AG04449 (cell line): ENCODE results near the gene SCD5.

Experiments
- CTCF ChIA-PET: fragments of 350-600 bp; formaldehyde crosslinking; extraction: SDS; loops from one replicate; lab custom pipeline; 2021; ENCODE audit warnings: antibody characterized with exemption; lab: Yijun Ruan, JAX
- POLR2A ChIA-PET: fragments of 400-600, 350-600 bp; formaldehyde crosslinking; extraction: SDS; loops from one replicate; lab custom pipeline; 2020; ENCODE audit warnings: antibody characterized with exemption, inconsistent platforms; lab: Yijun Ruan, JAX
- DNase-seq: peaks from one replicate; pipeline ENCODE4 v3.0.0-alpha.2; 2010; ENCODE audit warnings: low read depth, low spot score
- H3K4me3 ChIP-seq: 2 replicates; pipeline ENCODE4 v1.5.1; 2011; ENCODE audit warnings: low read depth, mild to moderate bottlenecking, control low read depth, low read length
- CTCF ChIP-seq: IDR thresholded peaks from one replicate; pipeline ENCODE4 v1.5.1; 2011; ENCODE audit warnings: mild to moderate bottlenecking, moderate library complexity, low read length, control low read depth, inconsistent platforms; ENCODE audit not compliant: insufficient read depth; ENCODE audit errors: missing control alignments

SCD5 gene

GRCh38 chr4:82589756-82590155 is 208.8 kb downstream of the SCD5 start:
- POLR2A ChIA-PET: no interaction called here
- no peak for TF ChIP-seq CTCF
- DNase-seq: no peak
- H3K4me3 ChIP-seq: no peak overlapping the region
- CTCF ChIA-PET: interaction anchor here (1.7 kb wide), 1 partner anchor 9 kb away, joined by 3 read pairs; no protein-coding TSS in a partner anchor

- H3K4me3 ChIP-seq: no peak overlapping the region
- POLR2A ChIA-PET: no interaction called here
- no peak for TF ChIP-seq CTCF
- no peak for DNase-seq
- CTCF ChIA-PET: interaction anchor here (1.7 kb wide), 1 partner anchor 10 kb away, joined by 3 read pairs; no protein-coding TSS in a partner anchor
Measured at GRCh38 chr4:82588771-82589270, 209.8 kb downstream of the SCD5 start.

GRCh38 chr4:82587826-82588540 is 210.6 kb downstream of the SCD5 start:
- ChIA-PET POLR2A (no interaction called here), CTCF (interaction anchor here (1.3 to 1.7 kb wide), 2 partner anchors 8 to 10 kb away, joined by 3 to 5 read pairs; no protein-coding TSS in a partner anchor)
- H3K4me3 ChIP-seq: no peak overlapping the region
- no peak for DNase-seq
- TF ChIP-seq CTCF: no peak

- TF ChIP-seq CTCF: no peak
- CTCF ChIA-PET: interaction anchor here (1.3 kb wide), 1 partner anchor 15 kb away, joined by 3 read pairs; no protein-coding TSS in a partner anchor
- H3K4me3 ChIP-seq: no peak overlapping the region
- DNase-seq: no peak
- POLR2A ChIA-PET: no interaction called here
Measured at GRCh38 chr4:82585690-82586435, 212.7 kb downstream of the SCD5 start.

GRCh38 chr4:82584931-82585330 is 213.7 kb downstream of the SCD5 start:
- H3K4me3 ChIP-seq: no peak overlapping the region
- CTCF ChIA-PET: no interaction called here
- POLR2A ChIA-PET: no interaction called here
- no peak for TF ChIP-seq CTCF
- no peak for DNase-seq

- no peak for DNase-seq
- H3K4me3 ChIP-seq: no peak overlapping the region
- ChIA-PET CTCF (no interaction called here), POLR2A (no interaction called here)
- no peak for TF ChIP-seq CTCF
Measured at GRCh38 chr4:82583897-82584587, 214.6 kb downstream of the SCD5 start.
